ACHN (cell line): ENCODE data around the gene CASP9.

Experiments
- DNase-seq: peaks from one replicate; pipeline ENCODE4 v3.0.0-alpha.2; 2015
- in situ Hi-C: cut with HindIII; loops from 2 replicates; pipeline ENCODE4 v1.10.0; 2017; ENCODE audit warnings: low sequenced_read_pairs, low pct_ligation_motif_present, low pct_unique_long_range_greater_than_20kb

CASP9 gene

GRCh38 chr1:15456313-15456954, 67.6 kb downstream of the CASP9 start, which contains the start of gene CELA2A:
Gene CELA2A (plus strand): TSS chr1:15456732. CDS start chr1:15456754, 22 bp downstream.
- in situ Hi-C loops, result no loop called here
- DNase-seq, result no peak

DNA sequence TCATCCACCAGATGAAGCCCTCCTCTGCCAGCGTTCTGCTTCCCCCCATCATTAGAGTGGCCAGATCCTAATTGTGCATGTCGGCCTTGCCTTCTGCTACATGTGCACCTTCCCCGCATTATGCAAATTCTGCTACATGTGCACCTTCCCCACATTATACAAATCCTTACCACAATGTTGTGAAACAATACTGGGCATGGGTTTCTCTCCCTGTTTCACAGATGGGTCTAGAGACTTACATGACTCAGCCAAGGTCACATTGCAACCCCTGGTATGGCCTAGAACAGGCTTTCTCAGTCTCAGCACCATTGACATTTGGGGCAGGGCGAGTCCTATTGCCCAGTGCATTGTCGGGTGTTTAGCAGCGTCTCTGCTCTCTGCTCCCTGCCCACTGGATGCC, 68.5 kb downstream of the CASP9 start:
- in situ Hi-C loops, result no loop called here
- DNase-seq, result no peak

- no peak for DNase-seq
- in situ Hi-C loops, result no loop called here
These were observed 69.8 kb downstream of the CASP9 start for GRCh38 chr1:15454256-15454655.

- no peak for DNase-seq
- in situ Hi-C loops, result no loop called here
These were observed 70.3 kb downstream of the CASP9 start for GRCh38 chr1:15453734-15454133.

DNA sequence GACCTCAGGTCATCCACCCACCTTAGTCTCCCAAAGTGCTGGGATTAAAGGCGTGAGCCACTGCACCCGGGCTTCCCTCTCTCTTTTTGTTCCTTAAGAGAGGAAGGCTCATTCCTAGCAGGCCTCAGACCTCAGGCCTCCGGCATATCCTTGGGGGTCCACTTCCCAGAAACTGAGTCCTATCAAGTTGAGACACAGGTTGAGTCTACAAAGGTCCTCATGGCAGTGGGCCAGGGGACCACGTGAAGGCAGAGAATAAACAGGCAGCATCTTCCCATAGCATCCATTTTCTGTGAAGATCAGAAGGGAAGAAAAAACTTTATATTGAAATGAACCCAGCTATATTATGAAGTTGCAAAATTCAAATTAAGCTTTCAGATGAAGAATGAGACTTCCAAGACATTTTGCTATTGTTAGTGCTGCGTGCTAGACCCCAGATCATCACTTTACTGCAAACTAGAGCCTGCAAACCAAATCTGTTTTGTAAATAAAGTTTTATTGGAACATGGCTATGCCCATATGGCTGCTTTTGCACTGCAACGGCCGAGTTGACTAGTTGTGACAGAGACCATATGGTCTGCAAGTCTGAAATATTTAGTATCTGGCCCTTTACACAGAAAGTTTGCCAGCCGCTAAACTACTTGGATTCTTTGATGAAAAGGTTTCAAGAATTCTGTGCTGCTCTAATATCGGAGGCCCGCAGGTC, 71.0 kb downstream of the CASP9 start:
- in situ Hi-C loops, result no loop called here
- DNase-seq, result no peak

GRCh38 chr1:15452216-15452615, 71.8 kb downstream of the CASP9 start:
- DNase-seq, result no peak
- in situ Hi-C loops, result no loop called here

- in situ Hi-C loops, result no loop called here
- DNase-seq, result no peak
These were observed 72.8 kb downstream of the CASP9 start for GRCh38 chr1:15451014-15451722.

- in situ Hi-C loops, result loop anchor here (25.0 kb wide), 1 partner anchor 137 kb away; no protein-coding TSS in a partner anchor
- no peak for DNase-seq
These were observed 74.4 kb downstream of the CASP9 start for GRCh38 chr1:15449567-15449966.

DNA sequence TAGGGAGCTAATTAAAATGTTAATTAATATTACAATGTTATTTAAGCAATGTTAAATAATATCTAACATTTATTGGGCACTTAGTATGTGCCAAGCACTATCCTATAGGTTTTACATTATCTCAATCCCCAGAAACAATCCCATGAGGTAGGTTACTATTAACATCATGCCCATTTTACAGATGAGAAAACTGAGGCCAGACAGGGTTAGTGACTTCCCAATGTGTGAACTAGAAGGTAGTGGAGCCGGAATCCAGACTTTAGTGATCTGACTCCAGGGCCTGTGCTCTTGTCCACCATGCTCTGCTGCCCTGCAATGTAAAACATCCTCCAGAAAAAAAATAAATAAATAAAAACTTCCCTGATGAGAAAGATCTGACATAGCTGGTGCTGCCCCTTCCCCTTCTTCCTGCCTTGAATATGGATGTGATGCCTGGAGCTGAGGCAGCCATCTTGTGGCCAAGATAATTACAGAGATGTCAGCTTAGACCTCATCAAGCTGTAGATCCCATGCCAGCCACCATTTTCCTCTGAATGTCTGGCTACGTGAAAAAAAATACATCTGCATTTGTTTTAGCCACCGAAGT, 75.0 kb downstream of the CASP9 start:
- no peak for DNase-seq
- in situ Hi-C loops, result loop anchor here (25.0 kb wide), 1 partner anchor 137 kb away; no protein-coding TSS in a partner anchor

DNA sequence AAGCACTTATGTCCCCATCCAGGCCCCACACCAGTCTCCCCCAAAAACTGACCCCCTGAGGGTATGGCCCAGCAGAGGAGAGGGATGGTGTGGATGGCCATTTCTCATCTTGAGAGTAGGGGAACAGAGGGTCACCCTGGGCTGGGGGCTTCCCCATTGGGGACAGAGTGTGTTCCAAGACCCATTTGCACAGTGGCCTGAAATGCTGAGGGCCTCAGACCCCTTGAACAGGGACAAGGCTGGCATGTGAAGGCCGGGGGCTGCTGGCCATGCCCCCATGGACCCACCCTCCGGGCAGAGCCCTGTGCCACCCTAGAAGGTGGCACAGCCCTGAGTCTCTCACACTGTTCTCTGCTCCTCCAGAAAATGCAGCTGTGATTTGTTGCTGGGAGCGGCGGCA, 77.8 kb downstream of the CASP9 start:
- in situ Hi-C loops, result loop anchor here (25.0 kb wide), 1 partner anchor 134 kb away; no protein-coding TSS in a partner anchor
- DNase-seq, result no peak

DNA sequence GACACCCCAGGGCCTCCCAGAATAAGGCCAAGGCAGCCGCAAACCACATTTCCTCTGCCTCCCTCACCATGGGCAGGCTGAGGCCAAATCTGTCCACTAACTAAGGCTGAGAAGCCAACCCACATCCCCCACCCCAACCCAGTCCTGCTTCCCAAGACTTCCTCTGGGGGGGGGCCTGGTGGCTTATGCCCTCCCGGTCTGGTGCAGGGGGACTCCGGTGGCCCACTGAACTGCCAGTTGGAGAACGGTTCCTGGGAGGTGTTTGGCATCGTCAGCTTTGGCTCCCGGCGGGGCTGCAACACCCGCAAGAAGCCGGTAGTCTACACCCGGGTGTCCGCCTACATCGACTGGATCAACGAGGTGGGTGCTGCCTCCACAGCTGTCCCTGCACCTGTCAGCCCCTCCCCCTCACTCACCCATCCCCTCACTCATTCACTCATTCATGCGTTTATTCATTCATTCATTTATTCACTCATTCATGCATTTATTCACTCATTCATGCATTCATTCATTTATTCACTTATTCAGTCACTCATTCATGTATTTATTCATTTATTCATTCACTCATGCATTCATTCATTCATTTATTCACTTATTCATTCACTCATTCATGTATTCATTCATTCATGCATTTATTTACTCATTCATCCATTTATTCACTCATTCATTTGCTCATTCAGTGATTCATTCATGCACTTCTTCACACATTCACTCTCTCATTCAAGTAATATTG, 78.5 kb downstream of the CASP9 start:
- in situ Hi-C loops, result loop anchor here (25.0 kb wide), 1 partner anchor 133 kb away; no protein-coding TSS in a partner anchor
- DNase-seq, result no peak

- in situ Hi-C loops, result loop anchor here (25.0 kb wide), 1 partner anchor 132 kb away; no protein-coding TSS in a partner anchor
- no peak for DNase-seq
These were observed 79.3 kb downstream of the CASP9 start for GRCh38 chr1:15444468-15445389.

- in situ Hi-C loops, result loop anchor here (25.0 kb wide), 1 partner anchor 131 kb away; no protein-coding TSS in a partner anchor
- DNase-seq, result no peak
These were observed 80.7 kb downstream of the CASP9 start for GRCh38 chr1:15443281-15443680.

- in situ Hi-C loops, result loop anchor here (25.0 kb wide), 1 partner anchor 130 kb away; no protein-coding TSS in a partner anchor
- no peak for DNase-seq
These were observed 81.3 kb downstream of the CASP9 start for GRCh38 chr1:15442759-15443158.

DNA sequence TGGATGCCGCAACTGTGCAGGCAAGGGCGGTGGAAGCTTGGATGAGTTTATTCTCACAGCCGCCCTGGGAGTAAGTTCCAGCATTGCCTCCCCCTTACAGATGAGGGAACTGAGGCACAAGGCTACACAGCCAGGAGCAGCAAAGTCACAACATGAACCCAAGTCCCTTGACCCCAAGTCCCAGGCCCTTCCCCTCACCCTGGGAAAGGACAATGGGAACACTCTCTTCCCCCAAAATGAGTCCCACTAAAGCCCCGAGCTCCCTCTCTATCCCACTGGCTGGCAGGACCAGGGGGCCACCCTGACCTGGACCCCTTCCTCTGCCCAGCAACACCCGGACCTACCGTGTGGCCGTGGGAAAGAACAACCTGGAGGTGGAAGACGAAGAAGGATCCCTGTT, 81.9 kb downstream of the CASP9 start:
- in situ Hi-C loops, result loop anchor here (25.0 kb wide), 1 partner anchor 130 kb away; no protein-coding TSS in a partner anchor

More for the DNA sequence above, 81.9 kb downstream of the CASP9 start:
- no peak for DNase-seq
